Activated B cell treated with CpG ODN at 0.5 μM for 24 hours (primary cell): ENCODE data around the gene CASP1. TPM values are rescaled to one million over a fixed set of nuclear protein-coding genes. Genes with fewer than 3 reads are reported as not detected.

Experiments used
- ATAC-seq: fragments of 200-7000 bp; cut with Tn5 transposase; one replicate; pipeline ENCODE4 v1.10.0; 2021; ENCODE audit warnings: low read depth, mild to moderate bottlenecking, moderate library complexity
- CTCF ChIA-PET: fragments of 350-600 bp; sonication (Branson Sonifier 250); formaldehyde crosslinking; loops from one replicate; lab custom pipeline; 2021; ENCODE audit warnings: antibody characterized with exemption; lab: Charles Lee
- POLR2A ChIA-PET: fragments of 350-600 bp; sonication (Branson Sonifier 250); formaldehyde crosslinking; loops from one replicate; lab custom pipeline; 2021; ENCODE audit warnings: antibody characterized with exemption; lab: Charles Lee
- DNase-seq: peaks from one replicate; pipeline ENCODE4 v3.0.0; 2022
- H3K27ac Mint-ChIP-seq: one replicate; pipeline ENCODE4 v1.8.0; 2020; ENCODE audit warnings: mixed read lengths
- H3K27me3 Mint-ChIP-seq: one replicate; pipeline ENCODE4 v1.8.0; 2021; ENCODE audit warnings: mixed read lengths
- H3K36me3 Mint-ChIP-seq: one replicate; pipeline ENCODE4 v1.8.0; 2021; ENCODE audit warnings: low read depth, mixed read lengths
- H3K4me1 Mint-ChIP-seq: one replicate; pipeline ENCODE4 v1.8.0; 2021; ENCODE audit warnings: mixed read lengths
- H3K4me3 Mint-ChIP-seq: one replicate; pipeline ENCODE4 v1.8.0; 2020; ENCODE audit warnings: mild to moderate bottlenecking, mixed read lengths
- H3K9me3 Mint-ChIP-seq: one replicate; pipeline ENCODE4 v1.8.0; 2020; ENCODE audit warnings: mixed read lengths
- intact Hi-C: fragments of 100-400 bp; cut with micrococcal nuclease; formaldehyde crosslinking; loops from one replicate; pipeline ENCODE4 v1.15.1; 2024
- total RNA-seq: library from RNA; stranded (reverse); gene quantifications from 2 replicates; pipeline ENCODE4 v1.2.3, GENCODE V29; 2022
- TF ChIP-seq, protein P1 (sequence below): fragments of 200-600 bp; IDR thresholded peaks from one replicate; pipeline ENCODE4 v1.8.0; 2022; ENCODE audit warnings: antibody characterized with exemption, mild to moderate bottlenecking

Gene CASP1
- total RNA-seq, 1 donor from 2014 or later = 35.7 TPM

DNA sequence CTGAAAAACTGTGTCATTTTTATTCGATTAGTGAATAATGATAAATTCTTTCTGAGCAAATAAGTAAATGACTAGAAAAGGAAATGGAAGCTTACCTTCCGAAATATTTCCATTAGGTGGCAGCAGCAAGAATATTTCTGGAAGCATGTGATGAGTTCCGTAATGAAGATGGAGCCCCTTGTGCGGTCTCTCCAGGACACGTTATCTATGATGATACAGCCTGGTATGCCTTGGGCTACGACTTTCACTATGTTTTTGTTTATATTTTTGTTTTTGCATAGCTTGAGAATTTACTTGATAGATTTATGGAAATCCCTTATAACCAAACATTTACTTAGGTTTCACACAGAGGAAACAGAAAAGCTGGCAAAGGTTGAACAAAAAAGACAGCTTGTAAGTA is 37.7 kb downstream of the CASP1 start:
- no peak overlapping the region for H3K27ac Mint-ChIP-seq
- H3K4me3 Mint-ChIP-seq = no peak overlapping the region
- TF ChIP-seq, protein P1, sequence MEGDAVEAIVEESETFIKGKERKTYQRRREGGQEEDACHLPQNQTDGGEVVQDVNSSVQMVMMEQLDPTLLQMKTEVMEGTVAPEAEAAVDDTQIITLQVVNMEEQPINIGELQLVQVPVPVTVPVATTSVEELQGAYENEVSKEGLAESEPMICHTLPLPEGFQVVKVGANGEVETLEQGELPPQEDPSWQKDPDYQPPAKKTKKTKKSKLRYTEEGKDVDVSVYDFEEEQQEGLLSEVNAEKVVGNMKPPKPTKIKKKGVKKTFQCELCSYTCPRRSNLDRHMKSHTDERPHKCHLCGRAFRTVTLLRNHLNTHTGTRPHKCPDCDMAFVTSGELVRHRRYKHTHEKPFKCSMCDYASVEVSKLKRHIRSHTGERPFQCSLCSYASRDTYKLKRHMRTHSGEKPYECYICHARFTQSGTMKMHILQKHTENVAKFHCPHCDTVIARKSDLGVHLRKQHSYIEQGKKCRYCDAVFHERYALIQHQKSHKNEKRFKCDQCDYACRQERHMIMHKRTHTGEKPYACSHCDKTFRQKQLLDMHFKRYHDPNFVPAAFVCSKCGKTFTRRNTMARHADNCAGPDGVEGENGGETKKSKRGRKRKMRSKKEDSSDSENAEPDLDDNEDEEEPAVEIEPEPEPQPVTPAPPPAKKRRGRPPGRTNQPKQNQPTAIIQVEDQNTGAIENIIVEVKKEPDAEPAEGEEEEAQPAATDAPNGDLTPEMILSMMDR = no peak
- intact Hi-C loops = no loop called here
- no peaks in the 10 kb centered on the region for H3K9me3 Mint-ChIP-seq
- no peaks in the 10 kb centered on the region for H3K27me3 Mint-ChIP-seq
- peaks cover 5% of the 10 kb centered on the region for H3K4me1 Mint-ChIP-seq
- ChIA-PET POLR2A (no interaction called here), CTCF (interaction anchor here (1.6 kb wide), 1 partner anchor 388 kb away, joined by 4 read pairs; no protein-coding TSS in a partner anchor)
- no peak for DNase-seq
- H3K36me3 Mint-ChIP-seq = no peaks in the 10 kb centered on the region
- ATAC-seq = no peak

DNA sequence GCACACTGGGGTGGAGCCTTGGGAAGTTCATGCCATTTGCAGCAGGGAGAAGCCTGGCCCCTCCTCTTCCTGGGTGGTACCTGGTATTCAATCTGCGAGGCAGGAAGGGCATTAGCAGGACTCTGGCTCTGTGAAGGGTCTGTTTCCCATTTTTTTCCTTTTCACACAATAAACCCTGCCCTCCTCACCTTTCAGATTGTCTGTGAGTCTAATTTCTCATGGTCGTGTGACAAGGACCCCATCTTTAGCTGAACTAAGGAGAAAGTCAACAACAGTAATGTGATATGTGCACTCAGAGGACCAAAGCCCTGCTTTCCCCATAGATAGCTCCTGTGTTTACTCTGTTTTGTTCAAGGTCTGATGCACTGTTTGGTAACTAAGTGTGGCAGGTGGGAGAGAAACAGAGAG is 39.9 kb downstream of the CASP1 start:
- intact Hi-C loops = no loop called here
- Mint-ChIP-seq H3K4me1 (no peaks in the 10 kb centered on the region), H3K27ac (no peak overlapping the region), H3K9me3 (no peaks in the 10 kb centered on the region), H3K36me3 (no peaks in the 10 kb centered on the region), H3K27me3 (no peaks in the 10 kb centered on the region), H3K4me3 (no peak overlapping the region)
- POLR2A ChIA-PET = no interaction called here
- CTCF ChIA-PET = no interaction called here
- TF ChIP-seq, protein P1 = no peak
- no peak for DNase-seq
- no peak for ATAC-seq

DNA sequence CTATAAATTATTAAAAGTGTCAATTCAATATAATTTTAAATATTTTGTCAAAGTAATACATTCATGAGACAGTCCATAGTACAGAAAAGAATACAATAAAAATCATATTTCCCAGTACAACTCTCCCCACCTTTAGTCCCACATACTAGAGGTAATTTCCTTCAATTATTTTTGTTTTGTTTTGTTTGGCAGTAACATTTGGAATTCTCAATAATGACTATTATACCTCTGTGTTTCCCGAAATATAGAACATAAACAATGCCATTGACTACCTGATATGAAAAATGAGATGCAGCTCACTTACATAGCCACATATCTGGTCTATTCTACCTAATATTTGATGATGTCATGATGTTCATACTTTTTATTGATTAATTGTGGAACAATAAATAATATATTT is 42.2 kb downstream of the CASP1 start:
- peaks cover 2% of the 10 kb centered on the region for H3K9me3 Mint-ChIP-seq
- no peak for ATAC-seq
- POLR2A ChIA-PET = no interaction called here
- no peak overlapping the region for H3K4me3 Mint-ChIP-seq
- H3K4me1 Mint-ChIP-seq = no peaks in the 10 kb centered on the region
- TF ChIP-seq, protein P1 = no peak
- no peak for DNase-seq
- intact Hi-C loops = no loop called here
- no peak overlapping the region for H3K27ac Mint-ChIP-seq
- H3K27me3 Mint-ChIP-seq = no peaks in the 10 kb centered on the region
- CTCF ChIA-PET = no interaction called here
- no peaks in the 10 kb centered on the region for H3K36me3 Mint-ChIP-seq

DNA sequence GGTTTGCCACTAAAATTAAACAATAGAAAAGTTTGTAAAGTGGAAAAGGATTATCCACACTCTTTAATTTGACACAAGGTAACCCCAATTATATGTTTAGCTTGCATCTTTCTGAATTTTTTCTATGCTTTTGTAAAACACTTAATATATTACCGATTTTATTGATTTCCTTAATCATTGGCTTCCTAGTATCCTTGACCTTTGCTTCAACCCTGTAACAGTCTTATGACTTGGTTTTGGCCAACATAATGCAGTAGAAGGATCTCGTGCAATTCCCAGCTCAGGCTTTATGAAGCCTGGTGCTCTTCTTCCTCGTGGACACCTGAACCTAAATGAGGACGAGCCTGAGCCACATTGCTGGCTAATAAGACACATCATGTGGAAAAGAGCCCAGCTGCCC is 43.0 kb downstream of the CASP1 start:
- TF ChIP-seq, protein P1 = no peak
- POLR2A ChIA-PET = no interaction called here
- H3K4me3 Mint-ChIP-seq = no peak overlapping the region
- no peak overlapping the region for H3K27ac Mint-ChIP-seq
- H3K9me3 Mint-ChIP-seq = peaks cover 2% of the 10 kb centered on the region
- intact Hi-C loops = no loop called here
- ATAC-seq (no peak), DNase-seq (no peak)
- H3K27me3 Mint-ChIP-seq = no peaks in the 10 kb centered on the region
- H3K36me3 Mint-ChIP-seq = no peaks in the 10 kb centered on the region
- CTCF ChIA-PET = no interaction called here
- no peaks in the 10 kb centered on the region for H3K4me1 Mint-ChIP-seq

DNA sequence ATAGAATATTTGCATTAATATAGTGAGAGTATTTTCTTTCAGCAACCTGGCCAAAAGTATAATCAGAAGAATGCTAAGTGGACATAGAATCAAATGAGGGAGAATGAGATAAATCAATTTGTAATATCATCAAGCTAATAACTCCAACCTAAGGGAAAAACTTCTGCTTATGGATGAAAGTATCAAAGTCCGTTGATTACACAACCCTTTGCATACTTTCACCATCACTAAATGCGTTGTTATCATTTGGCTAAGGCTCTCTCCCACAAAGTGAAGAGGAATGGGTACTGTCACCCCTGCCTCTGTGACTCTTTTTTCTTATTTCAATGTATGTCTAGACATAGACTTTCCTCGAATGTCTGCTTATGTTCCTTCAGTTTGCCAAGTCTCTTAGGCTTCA is 50.1 kb downstream of the CASP1 start:
- no peak overlapping the region for H3K27ac Mint-ChIP-seq
- no peaks in the 10 kb centered on the region for H3K27me3 Mint-ChIP-seq
- no peaks in the 10 kb centered on the region for H3K36me3 Mint-ChIP-seq
- H3K4me1 Mint-ChIP-seq = no peaks in the 10 kb centered on the region
- H3K9me3 Mint-ChIP-seq = peaks cover 2% of the 10 kb centered on the region
- DNase-seq = no peak
- ChIA-PET POLR2A (no interaction called here), CTCF (no interaction called here)
- TF ChIP-seq, protein P1 = no peak
- no peak overlapping the region for H3K4me3 Mint-ChIP-seq
- intact Hi-C loops = no loop called here
- ATAC-seq = no peak
